DMS53 treated with DMSO at 0.1 percent for 48 hours (cell line): ENCODE data around the gene ZXDB.
"Not testable (repeated sequence)": the region's sequence is repeated elsewhere in the genome, so short reads cannot be mapped to it uniquely, and the experiment has no call there.

Experiments
- DNase-seq: peaks from one replicate; lab custom pipeline; 2025; ENCODE audit not compliant: unreplicated experiment; lab: John Stamatoyannopoulos, UW

ZXDB gene

GRCh38 chrX:57591284-57592159, at the start of gene ZXDB:
Gene ZXDB, plus strand, starts transcription at chrX:57592011. Its CDS starts 38 bp downstream, at chrX:57592049.
- peak; percentile 3 for DNase-seq

- no peak for DNase-seq
Observed at GRCh38 chrX:57565198-57565597, 26.6 kb upstream of the ZXDB start.

GRCh38 chrX:57573754-57574153, 18.1 kb upstream of the ZXDB start:
- DNase-seq, result peak; percentile 3

- DNase-seq, result not testable (repeated sequence)
Observed at GRCh38 chrX:57582948-57583347, 8.9 kb upstream of the ZXDB start.

- DNase-seq, result no peak
Observed at GRCh38 chrX:57583477-57583876, 8.3 kb upstream of the ZXDB start.

- no peak for DNase-seq
Observed at GRCh38 chrX:57586360-57586759, 5.5 kb upstream of the ZXDB start.

- no peak for DNase-seq
Observed at GRCh38 chrX:57587062-57587461, 4.7 kb upstream of the ZXDB start.

- no peak for DNase-seq
Observed at GRCh38 chrX:57587607-57588006, 4.2 kb upstream of the ZXDB start.

- not testable (repeated sequence) for DNase-seq
Observed at GRCh38 chrX:57592160-57592893, 516 bp downstream of the ZXDB start.

GRCh38 chrX:57592894-57593215, 1.0 kb downstream of the ZXDB start:
- peak; percentile 41 for DNase-seq

GRCh38 chrX:57595381-57595811, 3.6 kb downstream of the ZXDB start:
- DNase-seq, result peak; percentile 8

GRCh38 chrX:57596109-57596508, 4.3 kb downstream of the ZXDB start:
- DNase-seq, result no peak

- no peak for DNase-seq
Observed at GRCh38 chrX:57596516-57596915, 4.7 kb downstream of the ZXDB start.

GRCh38 chrX:57607295-57608187, 15.7 kb downstream of the ZXDB start:
- DNase-seq, result no peak

- DNase-seq, result not testable (repeated sequence)
Observed at GRCh38 chrX:57613351-57613750, 21.5 kb downstream of the ZXDB start.

- not testable (repeated sequence) for DNase-seq
Observed at GRCh38 chrX:57629438-57629837, 37.6 kb downstream of the ZXDB start.

- DNase-seq, result no peak
Observed at GRCh38 chrX:57640674-57641016, 48.8 kb downstream of the ZXDB start.

GRCh38 chrX:57641338-57641737, 49.5 kb downstream of the ZXDB start:
- no peak for DNase-seq

GRCh38 chrX:57643698-57644097, 51.9 kb downstream of the ZXDB start:
- DNase-seq, result peak; percentile 31

- no peak for DNase-seq
Observed at GRCh38 chrX:57647020-57647419, 55.2 kb downstream of the ZXDB start.
